ENCODE results near the gene CBARP. TPM values are rescaled to one million over a fixed set of nuclear protein-coding genes. Genes with fewer than 3 reads are reported as not detected.

Gene CBARP
- total and polyA plus RNA-seq, 4 donors, result 0.05 to 0.25 (median 0.06) TPM; not detected in 1

GRCh38 chr19:1224847-1225246 is 13.0 kb downstream of the CBARP start:
- H3K27ac ChIP-seq (ENCODE audit: low read depth in 1 of 2, low read length in 2 of 2), result no peak overlapping the region
- H3K4me3 ChIP-seq (ENCODE audit: low read depth in 1 of 3, low read length in 3 of 3), result no peak overlapping the region
- no peak overlapping the region for H3K9ac ChIP-seq (ENCODE audit: low read depth in 1 of 2, low read length in 2 of 2)
- H3K4me1 ChIP-seq (ENCODE audit: control insufficient read depth in 4 of 4, insufficient read depth in 4 of 4, low read length in 3 of 4), result peaks cover 0 to 5% (median 3%) of the 10 kb centered on the region in 4 donors
- H3K9me3 ChIP-seq (ENCODE audit: control insufficient read depth in 4 of 4, low read length in 3 of 4), result no peaks in the 10 kb centered on the region
- H3K27me3 ChIP-seq (ENCODE audit: control insufficient read depth in 4 of 4, insufficient read depth in 4 of 4, low read length in 3 of 4), result no peaks in the 10 kb centered on the region
- no peak for DNase-seq (ENCODE audit: low spot score)
- 94% methylated on average over 16 of the region's 16 CpGs for WGBS
- H3K36me3 ChIP-seq (ENCODE audit: control insufficient read depth in 4 of 4, insufficient read depth in 3 of 4, low read depth in 1 of 4, low read length in 3 of 4), result peaks cover 0 to 33% (median 14%) of the 10 kb centered on the region in 4 donors
- no peak for TF ChIP-seq TAF1 (conservative IDR thresholded peaks at IDR 0.05)
- no peak for TF ChIP-seq EGR1 (IDR thresholded peaks at IDR 0.05; ENCODE audit: low read depth in 2 of 2)
- no peak for TF ChIP-seq SP1 (IDR thresholded peaks at IDR 0.05)
- TF ChIP-seq REST (IDR thresholded peaks at IDR 0.05), result no peak
- TF ChIP-seq CTCF (IDR thresholded peaks at IDR 0.05; ENCODE audit: low read depth, low read length, missing input control), result no peak
- TF ChIP-seq FOXA1 (IDR thresholded peaks at IDR 0.05), result no peak

GRCh38 chr19:1224047-1224825 is 13.6 kb downstream of the CBARP start:
- 96% methylated on average over 16 of the region's 16 CpGs for WGBS
- H3K36me3 ChIP-seq (ENCODE audit: control insufficient read depth in 4 of 4, insufficient read depth in 3 of 4, low read depth in 1 of 4, low read length in 3 of 4), result peaks cover 0 to 33% (median 14%) of the 10 kb centered on the region in 4 donors

More at GRCh38 chr19:1224047-1224825, 13.6 kb downstream of the CBARP start:
- no peak overlapping the region for H3K4me3 ChIP-seq (ENCODE audit: low read depth in 1 of 3, low read length in 3 of 3)
- H3K27me3 ChIP-seq (ENCODE audit: control insufficient read depth in 4 of 4, insufficient read depth in 4 of 4, low read length in 3 of 4), result no peaks in the 10 kb centered on the region
- H3K9me3 ChIP-seq (ENCODE audit: control insufficient read depth in 4 of 4, low read length in 3 of 4), result no peaks in the 10 kb centered on the region
- peaks cover 0 to 5% (median 3%) of the 10 kb centered on the region in 4 donors for H3K4me1 ChIP-seq (ENCODE audit: control insufficient read depth in 4 of 4, insufficient read depth in 4 of 4, low read length in 3 of 4)
- no peak for TF ChIP-seq ATF3 (IDR thresholded peaks at IDR 0.05)
- TF ChIP-seq HNF4G (IDR thresholded peaks at IDR 0.05), result no peak
- no peak for TF ChIP-seq REST (IDR thresholded peaks at IDR 0.05)
- no peak for TF ChIP-seq ZBTB33 (IDR thresholded peaks at IDR 0.05)
- TF ChIP-seq TAF1 (conservative IDR thresholded peaks at IDR 0.05), result no peak
- no peak for TF ChIP-seq NR2F2 (IDR thresholded peaks at IDR 0.05)
- TF ChIP-seq EGR1 (IDR thresholded peaks at IDR 0.05; ENCODE audit: low read depth in 2 of 2), result no peak
- TF ChIP-seq RAD21 (IDR thresholded peaks at IDR 0.05), result no peak
- TF ChIP-seq HNF4A (conservative IDR thresholded peaks at IDR 0.05), result no peak
- TF ChIP-seq MAX (IDR thresholded peaks at IDR 0.05), result no peak
- no peak for TF ChIP-seq JUND (IDR thresholded peaks at IDR 0.05)
- TF ChIP-seq YY1 (IDR thresholded peaks at IDR 0.05), result no peak
- TF ChIP-seq FOXA1 (IDR thresholded peaks at IDR 0.05), result no peak
- TF ChIP-seq GABPA (IDR thresholded peaks at IDR 0.05 in 1 of 2, conservative IDR thresholded peaks at IDR 0.05 in 1 of 2), result no peak
- no peak overlapping the region for H3K27ac ChIP-seq (ENCODE audit: low read depth in 1 of 2, low read length in 2 of 2)
- H3K9ac ChIP-seq (ENCODE audit: low read depth in 1 of 2, low read length in 2 of 2), result no peak overlapping the region
- no peak for DNase-seq (ENCODE audit: low spot score)

Data from liver (tissue), 9 donors.